ENCODE data around the gene RAB4B. TPM values are rescaled to one million over a fixed set of nuclear protein-coding genes. Genes with fewer than 3 reads are reported as not detected.
"Not testable (repeated sequence)": the region's sequence is repeated elsewhere in the genome, so short reads cannot be mapped to it uniquely, and the experiment has no call there.

The RAB4B gene
- total RNA-seq, 1 experiment from 2014 or later, result 26.4 TPM

- DNase-seq, result no peak
Observed at GRCh38 chr19:40810160-40810559, 32.1 kb downstream of the RAB4B start.

GRCh38 chr19:40810649-40811408, 32.8 kb downstream of the RAB4B start:
- H3K36me3 ChIP-seq (replicated peaks; ENCODE audit: control insufficient read depth, insufficient read depth, low read length), result peaks cover 14% of the 10 kb centered on the region
- not testable (repeated sequence) for H3K27me3 ChIP-seq (ENCODE audit: control insufficient read depth, insufficient read depth, low read length)
- DNase-seq, result peak; percentile 79
- H3K4me3 ChIP-seq (ENCODE audit: insufficient read depth, low read depth, low read length), result peak overlapping the region; percentile 52

More at GRCh38 chr19:40810160-40810559, 32.1 kb downstream of the RAB4B start:
- Histone ChIP-seq H3K27me3 (ENCODE audit: control insufficient read depth, insufficient read depth, low read length) (peaks cover 8% of the 10 kb centered on the region; the same call in 1 of the 2 replicates), H3K4me3 (ENCODE audit: insufficient read depth, low read depth, low read length) (peak overlapping the region; percentile 52), H3K36me3 (replicated peaks; ENCODE audit: control insufficient read depth, insufficient read depth, low read length) (peaks cover 16% of the 10 kb centered on the region)

- Histone ChIP-seq H3K27me3 (ENCODE audit: control insufficient read depth, insufficient read depth, low read length) (peaks cover 8% of the 10 kb centered on the region; the same call in 1 of the 2 replicates), H3K4me3 (ENCODE audit: insufficient read depth, low read depth, low read length) (peak overlapping the region; percentile 52), H3K36me3 (replicated peaks; ENCODE audit: control insufficient read depth, insufficient read depth, low read length) (peaks cover 14% of the 10 kb centered on the region)
- DNase-seq, result peak; percentile 75
Observed at GRCh38 chr19:40811478-40812341, 33.7 kb downstream of the RAB4B start.

- DNase-seq; H3K36me3 ChIP-seq (replicated peaks; ENCODE audit: control insufficient read depth, insufficient read depth, low read length); H3K4me3 ChIP-seq (ENCODE audit: insufficient read depth, low read depth, low read length); H3K27me3 ChIP-seq (ENCODE audit: control insufficient read depth, insufficient read depth, low read length): not testable (repeated sequence)
Observed at GRCh38 chr19:40812571-40812970, 34.5 kb downstream of the RAB4B start.

GRCh38 chr19:40813182-40813581, 35.1 kb downstream of the RAB4B start:
- DNase-seq, result no peak
- Histone ChIP-seq H3K4me3 (ENCODE audit: insufficient read depth, low read depth, low read length) (no peak overlapping the region), H3K27me3 (ENCODE audit: control insufficient read depth, insufficient read depth, low read length) (peaks cover 8% of the 10 kb centered on the region), H3K36me3 (replicated peaks; ENCODE audit: control insufficient read depth, insufficient read depth, low read length) (peaks cover 5% of the 10 kb centered on the region)

GRCh38 chr19:40815223-40815622, 37.2 kb downstream of the RAB4B start:
- peaks cover 10% of the 10 kb centered on the region for H3K27me3 ChIP-seq (ENCODE audit: control insufficient read depth, insufficient read depth, low read length)
- peak; percentile 6 for DNase-seq
- no peak overlapping the region for H3K4me3 ChIP-seq (ENCODE audit: insufficient read depth, low read depth, low read length)
- no peaks in the 10 kb centered on the region for H3K36me3 ChIP-seq (replicated peaks; ENCODE audit: control insufficient read depth, insufficient read depth, low read length)

- H3K4me3 ChIP-seq (ENCODE audit: insufficient read depth, low read depth, low read length), result peak overlapping the region; percentile 15; the same call in 1 of the 2 replicates
- H3K27me3 ChIP-seq (ENCODE audit: control insufficient read depth, insufficient read depth, low read length); H3K36me3 ChIP-seq (replicated peaks; ENCODE audit: control insufficient read depth, insufficient read depth, low read length): not testable (repeated sequence)
- peak; percentile 60 for DNase-seq
Observed at GRCh38 chr19:40818480-40819399, 40.7 kb downstream of the RAB4B start.

GRCh38 chr19:40819479-40820234, 41.6 kb downstream of the RAB4B start:
- peak; percentile 40 for DNase-seq
- not testable (repeated sequence) for H3K4me3 ChIP-seq (ENCODE audit: insufficient read depth, low read depth, low read length); H3K36me3 ChIP-seq (replicated peaks; ENCODE audit: control insufficient read depth, insufficient read depth, low read length); H3K27me3 ChIP-seq (ENCODE audit: control insufficient read depth, insufficient read depth, low read length)

GRCh38 chr19:40822161-40822560, 44.1 kb downstream of the RAB4B start:
- Histone ChIP-seq H3K4me3 (ENCODE audit: insufficient read depth, low read depth, low read length) (no peak overlapping the region), H3K36me3 (replicated peaks; ENCODE audit: control insufficient read depth, insufficient read depth, low read length) (no peaks in the 10 kb centered on the region), H3K27me3 (ENCODE audit: control insufficient read depth, insufficient read depth, low read length) (peaks cover 2% of the 10 kb centered on the region)
- no peak for DNase-seq

GRCh38 chr19:40822704-40823553, 44.9 kb downstream of the RAB4B start:
- not testable (repeated sequence) for H3K4me3 ChIP-seq (ENCODE audit: insufficient read depth, low read depth, low read length); H3K36me3 ChIP-seq (replicated peaks; ENCODE audit: control insufficient read depth, insufficient read depth, low read length); H3K27me3 ChIP-seq (ENCODE audit: control insufficient read depth, insufficient read depth, low read length); DNase-seq

GRCh38 chr19:40824916-40825315, 46.9 kb downstream of the RAB4B start:
- peak; percentile 13 for DNase-seq
- H3K4me3 ChIP-seq (ENCODE audit: insufficient read depth, low read depth, low read length); H3K36me3 ChIP-seq (replicated peaks; ENCODE audit: control insufficient read depth, insufficient read depth, low read length); H3K27me3 ChIP-seq (ENCODE audit: control insufficient read depth, insufficient read depth, low read length): not testable (repeated sequence)

GRCh38 chr19:40825460-40826095, 47.5 kb downstream of the RAB4B start:
- H3K4me3 ChIP-seq (ENCODE audit: insufficient read depth, low read depth, low read length); H3K36me3 ChIP-seq (replicated peaks; ENCODE audit: control insufficient read depth, insufficient read depth, low read length); DNase-seq; H3K27me3 ChIP-seq (ENCODE audit: control insufficient read depth, insufficient read depth, low read length): not testable (repeated sequence)
